ENCODE data around the gene USP3. TPM values are rescaled to one million over a fixed set of nuclear protein-coding genes. Genes with fewer than 3 reads are reported as not detected.

USP3 gene
- total and polyA plus RNA-seq, 9 of the 15 experiments (the other 6 are each of a cell fraction or from before 2014, with no cell fraction given): 17.3 to 54.3 (median 34.8) TPM

DNA sequence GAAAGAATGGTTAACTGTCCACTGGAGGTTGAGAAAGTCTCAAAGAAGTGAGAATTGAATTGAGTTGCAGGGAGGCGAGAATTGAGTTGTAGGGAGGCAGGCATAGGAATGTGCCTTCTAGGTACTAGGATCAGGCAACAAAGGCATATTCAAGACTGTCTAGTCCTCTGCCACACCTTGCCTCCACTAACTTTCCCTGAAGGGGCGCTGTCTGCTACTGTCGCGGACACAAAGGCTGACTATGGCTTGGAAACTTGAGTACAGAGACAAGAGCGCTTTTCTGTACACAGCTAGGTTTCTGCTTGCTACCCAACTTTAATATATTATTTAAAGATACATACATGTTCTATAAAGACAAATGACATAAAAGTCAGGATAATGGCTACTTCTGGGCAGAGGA lies 82.4 kb downstream of the USP3 start (continued):
- no peak for TF ChIP-seq ZHX1 (conservative IDR thresholded peaks at IDR 0.05; ENCODE audit: low read length)

DNA sequence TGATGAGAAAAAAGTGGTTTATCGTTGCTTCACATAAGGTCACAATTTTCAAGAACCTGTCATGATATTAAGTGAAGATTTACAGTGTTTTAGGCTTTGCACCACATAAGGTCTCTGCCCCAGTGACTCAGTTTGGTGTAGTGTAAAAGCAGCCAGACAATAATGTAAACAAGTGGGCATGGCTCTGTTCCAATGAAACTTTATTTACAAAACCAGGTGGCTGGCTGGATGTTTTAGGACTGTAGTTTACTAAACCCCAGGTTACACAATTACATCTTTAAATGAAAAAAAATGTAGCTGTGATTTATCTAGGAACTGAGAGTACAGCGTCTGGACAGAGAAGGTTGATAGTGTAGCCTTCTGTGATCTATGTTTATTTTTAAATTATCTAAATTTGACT lies 83.1 kb downstream of the USP3 start:
- BruUV-seq (replicated peaks): no TSS peak
- no peak overlapping the region for H3K4me2 ChIP-seq (ENCODE audit: insufficient read depth, low read length)
- H3K4me3 ChIP-seq: no peak overlapping the region
- 91% methylated on average over 2 of the region's 2 CpGs for WGBS (ENCODE audit: insufficient coverage, low coverage, missing lambda C conversion rate)
- CTCF ChIA-PET (ENCODE audit: low intra/inter-chr PET ratio): no interaction called here
- no peak for DNase-seq (ENCODE audit: extremely low read depth in 1 of 4, low spot score in 3 of 4)
- H2AFZ ChIP-seq (ENCODE audit: low read depth, low read length): no peak overlapping the region
- FAIRE-seq: peak; percentile 67
- H3K4me1 ChIP-seq (replicated peaks in 1 of 2; ENCODE audit: control insufficient read depth in 2 of 2, insufficient read depth in 2 of 2, low read length in 2 of 2): no peaks in the 10 kb centered on the region
- no peaks in the 10 kb centered on the region for H3K9me3 ChIP-seq (replicated peaks; ENCODE audit: control insufficient read depth, insufficient read depth, low read depth, low read length)
- intact Hi-C loops (cut with micrococcal nuclease): no loop called here
- POLR2A ChIA-PET: interaction anchor here (0.7 kb wide), 1 partner anchor 111 kb away, joined by 3 read pairs; no protein-coding TSS in a partner anchor
- H3K36me3 ChIP-seq (ENCODE audit: control insufficient read depth, insufficient read depth, low read length): peaks cover 78% of the 10 kb centered on the region
- TF ChIP-seq BMI1 (IDR thresholded peaks at IDR 0.05; ENCODE audit: low read length): no peak
- no peaks in the 10 kb centered on the region for H3K27me3 ChIP-seq (ENCODE audit: control insufficient read depth in 2 of 2, insufficient read depth in 2 of 2, low read length in 2 of 2)
- no peaks in the 10 kb centered on the region for H3K79me2 ChIP-seq (ENCODE audit: control insufficient read depth, insufficient read depth, low read length)
- in situ Hi-C loops (cut with MboI): no loop called here
- H3K27ac ChIP-seq (ENCODE audit: extremely low read depth, low read depth, low read length): no peak overlapping the region
- ATAC-seq: no peak
- H4K20me1 ChIP-seq (replicated peaks; ENCODE audit: control insufficient read depth, insufficient read depth, low read length): no peaks in the 10 kb centered on the region
- H3K9ac ChIP-seq (ENCODE audit: insufficient read depth in 1 of 2, low read depth in 2 of 2, low read length in 2 of 2): no peak overlapping the region
- no peaks in the 10 kb centered on the region for H3K9me1 ChIP-seq (ENCODE audit: control insufficient read depth, insufficient read depth, low read length)

All from K562 (cell line).